PFSK-1 (cell line): ENCODE measurements around the gene NPHP4.

ENCODE experiments used
- POLR2AphosphoS5 ChIP-seq: IDR thresholded peaks from 2 replicates; pipeline ENCODE4 v1.6.1; 2012; ENCODE audit warnings: low read depth, mild to moderate bottlenecking, control low read depth, low read length, moderate library complexity
- REST ChIP-seq, 2 experiments: IDR thresholded peaks; 2 replicates each; pipeline versions ENCODE4 v1.6.1 to v1.8.0; 2011 to 2012; ENCODE audit warnings: low read depth in 2 of 2, low read length in 2 of 2, control low read depth in 1 of 2, inconsistent platforms in 1 of 2, mild to moderate bottlenecking in 1 of 2, moderate library complexity in 1 of 2; ENCODE audit not compliant: insufficient read depth in 1 of 2
- TAF1 ChIP-seq: IDR thresholded peaks from 2 replicates; pipeline ENCODE4 v1.6.1; 2012; ENCODE audit warnings: low read length, control low read depth, borderline replicate concordance; ENCODE audit not compliant: insufficient read depth

DNA sequence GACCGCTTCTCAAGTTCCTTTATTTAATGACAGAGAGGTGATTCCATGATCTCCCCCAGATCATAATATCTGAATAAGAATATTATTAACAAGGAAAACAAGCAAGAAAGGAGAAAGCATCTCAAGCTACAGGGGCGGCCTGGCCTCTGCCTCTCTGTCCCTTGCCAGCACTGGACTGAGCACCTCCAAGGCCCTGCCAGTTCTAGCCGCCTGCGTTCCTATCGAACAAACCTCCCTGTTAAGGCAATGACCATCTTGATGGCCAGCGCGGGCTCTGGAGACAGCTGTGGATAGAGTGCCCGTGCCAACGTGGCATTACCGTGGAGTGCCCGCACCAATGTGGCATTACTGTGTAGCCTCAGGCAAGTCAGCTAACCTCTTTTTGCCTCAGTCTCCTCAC, 84.8 kb downstream of the NPHP4 start:
- TF ChIP-seq POLR2AphosphoS5 (no peak), TAF1 (no peak), REST (IDR thresholded peaks at IDR 0.05; ENCODE audit: insufficient read depth in 1 of 2, low read depth in 2 of 2, low read length in 2 of 2) (no peak)
